ENCODE results near the gene MORN1.

MORN1 gene

DNA sequence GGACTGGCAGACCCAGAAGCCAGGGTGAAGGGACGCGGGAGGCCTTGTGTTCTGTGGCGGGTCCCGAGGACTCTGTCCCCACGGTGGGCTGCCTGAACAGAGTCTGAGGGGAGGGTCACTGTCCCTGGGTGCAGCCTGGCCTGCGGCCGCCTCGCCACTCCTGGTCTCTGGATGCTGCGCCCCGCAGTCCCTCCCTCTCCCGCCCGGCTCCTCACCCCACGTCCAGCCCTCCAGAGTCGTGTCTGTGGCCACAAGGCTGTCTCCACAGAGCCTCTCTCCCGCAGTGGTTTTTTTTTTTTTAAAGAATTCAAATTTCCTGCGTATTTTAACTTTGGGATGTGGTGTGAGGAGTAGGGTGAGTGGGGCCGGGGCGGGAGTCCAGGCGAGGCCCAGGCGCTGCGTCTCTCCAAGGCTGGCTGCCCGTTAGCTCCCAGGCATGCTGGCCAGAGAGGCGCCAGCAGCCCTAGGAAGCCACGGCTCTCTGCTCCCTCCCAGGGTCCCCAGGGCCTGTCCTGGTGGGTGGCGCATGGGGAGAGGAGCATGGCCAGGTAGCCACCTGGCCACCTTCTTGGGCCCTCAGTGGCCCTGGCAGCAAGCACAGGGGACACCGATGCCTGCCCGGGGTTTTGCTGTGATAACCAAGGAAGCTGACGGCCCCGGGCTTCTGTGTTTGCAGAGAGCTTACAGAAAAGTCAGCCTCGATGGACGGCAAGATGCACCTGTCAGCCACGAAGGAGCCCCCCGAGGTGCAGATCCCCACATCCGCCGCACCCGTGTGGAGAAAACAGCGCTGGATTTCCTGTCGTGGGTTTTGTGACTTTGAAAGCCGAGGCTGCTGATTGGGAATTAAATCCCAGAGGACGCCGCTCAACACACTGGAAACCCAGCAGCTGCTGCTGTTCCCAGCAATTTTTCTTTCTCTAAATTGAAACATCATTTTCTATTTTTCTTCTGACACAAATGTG is 72.8 kb downstream of the MORN1 start:
- no peaks in the 10 kb centered on the region for H3K27me3 ChIP-seq (replicated peaks)
- in situ Hi-C loops (cut with HindIII; ENCODE audit: low pct_ligation_motif_present, low sequenced_read_pairs), result loop anchor here (25.0 kb wide), 1 partner anchor 106 kb away; no protein-coding TSS in a partner anchor
- TF ChIP-seq, protein P1, sequence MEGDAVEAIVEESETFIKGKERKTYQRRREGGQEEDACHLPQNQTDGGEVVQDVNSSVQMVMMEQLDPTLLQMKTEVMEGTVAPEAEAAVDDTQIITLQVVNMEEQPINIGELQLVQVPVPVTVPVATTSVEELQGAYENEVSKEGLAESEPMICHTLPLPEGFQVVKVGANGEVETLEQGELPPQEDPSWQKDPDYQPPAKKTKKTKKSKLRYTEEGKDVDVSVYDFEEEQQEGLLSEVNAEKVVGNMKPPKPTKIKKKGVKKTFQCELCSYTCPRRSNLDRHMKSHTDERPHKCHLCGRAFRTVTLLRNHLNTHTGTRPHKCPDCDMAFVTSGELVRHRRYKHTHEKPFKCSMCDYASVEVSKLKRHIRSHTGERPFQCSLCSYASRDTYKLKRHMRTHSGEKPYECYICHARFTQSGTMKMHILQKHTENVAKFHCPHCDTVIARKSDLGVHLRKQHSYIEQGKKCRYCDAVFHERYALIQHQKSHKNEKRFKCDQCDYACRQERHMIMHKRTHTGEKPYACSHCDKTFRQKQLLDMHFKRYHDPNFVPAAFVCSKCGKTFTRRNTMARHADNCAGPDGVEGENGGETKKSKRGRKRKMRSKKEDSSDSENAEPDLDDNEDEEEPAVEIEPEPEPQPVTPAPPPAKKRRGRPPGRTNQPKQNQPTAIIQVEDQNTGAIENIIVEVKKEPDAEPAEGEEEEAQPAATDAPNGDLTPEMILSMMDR (IDR thresholded peaks at IDR 0.05; ENCODE audit: low read depth, low read length, missing control alignments), result no peak
- no peaks in the 10 kb centered on the region for H3K36me3 ChIP-seq (replicated peaks)
- no peak for DNase-seq
- H3K27ac ChIP-seq, result no peak overlapping the region
- H3K4me3 ChIP-seq (ENCODE audit: low read depth, low read length), result no peak overlapping the region

DNA sequence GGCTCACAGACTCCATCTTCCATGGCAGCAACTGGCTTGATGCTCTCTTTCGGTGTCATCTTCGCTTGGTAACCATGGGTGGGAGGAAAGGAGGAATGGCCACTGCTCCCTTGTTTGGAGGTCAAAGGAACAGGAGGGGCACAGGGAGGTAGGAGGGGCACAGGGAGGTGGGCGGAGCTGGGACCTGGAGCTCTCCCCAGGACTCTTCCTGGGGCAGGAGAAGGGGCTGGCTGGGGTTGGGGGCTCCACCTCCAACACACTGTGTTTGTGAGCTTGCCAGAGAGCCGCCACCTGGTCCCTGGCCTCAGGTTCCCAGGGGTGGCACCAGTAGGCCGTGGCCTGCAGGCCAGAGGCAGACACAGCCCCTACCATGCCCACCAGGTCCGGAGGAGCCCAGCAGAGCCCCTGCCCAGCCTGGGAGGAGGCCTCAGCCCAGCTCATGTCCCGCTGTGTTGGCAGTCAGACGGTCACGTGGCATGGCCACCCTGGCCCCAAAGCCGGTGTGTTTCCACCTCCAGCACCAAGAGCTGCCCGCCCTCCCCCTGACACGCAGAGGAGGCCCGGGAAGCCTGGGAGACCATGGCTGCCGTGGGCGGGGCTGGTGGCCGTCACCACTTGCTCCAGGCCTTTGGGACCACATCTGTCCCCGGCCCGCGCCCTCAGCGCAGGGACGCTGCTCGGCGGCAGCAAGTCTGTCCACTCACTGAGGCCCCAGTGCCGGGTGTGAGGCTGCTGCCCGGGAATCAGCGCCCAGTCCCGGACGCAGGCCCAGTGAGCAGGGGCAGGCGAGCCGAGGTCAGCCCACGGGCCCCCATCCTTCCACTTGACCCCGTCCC is 73.9 kb downstream of the MORN1 start:
- no peak overlapping the region for H3K27ac ChIP-seq
- DNase-seq, result no peak

DNA sequence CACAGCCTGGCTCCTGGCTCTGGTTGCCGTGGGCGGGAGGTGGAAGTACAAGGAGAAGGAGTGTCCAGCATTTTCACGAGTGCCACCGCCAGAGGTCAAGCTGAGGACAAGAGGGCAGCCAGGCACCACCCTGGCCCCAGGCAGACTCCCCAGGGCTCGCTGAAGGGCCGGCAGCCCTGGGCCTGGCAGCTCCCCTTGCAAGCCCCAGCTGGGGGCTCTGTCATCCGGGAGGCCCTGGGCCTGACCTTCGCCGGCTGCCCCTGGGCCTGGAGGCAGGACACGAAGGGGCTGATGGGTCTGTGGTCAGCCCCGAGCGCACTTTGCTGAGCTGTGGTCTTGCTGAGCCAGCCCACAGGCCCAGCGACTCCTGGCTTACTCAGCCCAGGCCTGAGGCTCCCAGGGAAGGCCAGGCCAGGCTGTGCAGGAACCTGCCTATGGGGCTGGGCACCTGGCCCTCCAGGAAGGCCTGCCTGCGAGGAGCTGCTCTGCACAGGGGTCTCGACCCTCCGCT is 74.8 kb downstream of the MORN1 start:
- TF ChIP-seq, protein P1 (IDR thresholded peaks at IDR 0.05; ENCODE audit: low read depth, low read length, missing control alignments), result no peak
- no peak for DNase-seq
- Histone ChIP-seq H3K4me3 (ENCODE audit: low read depth, low read length) (no peak overlapping the region), H3K27ac (no peak overlapping the region), H3K36me3 (replicated peaks) (no peaks in the 10 kb centered on the region), H3K27me3 (replicated peaks) (no peaks in the 10 kb centered on the region)
- in situ Hi-C loops (cut with HindIII; ENCODE audit: low pct_ligation_motif_present, low sequenced_read_pairs), result loop anchor here (25.0 kb wide), 1 partner anchor 104 kb away; no protein-coding TSS in a partner anchor

More for the DNA sequence above, 73.9 kb downstream of the MORN1 start:
- TF ChIP-seq, protein P1 (IDR thresholded peaks at IDR 0.05; ENCODE audit: low read depth, low read length, missing control alignments), result no peak
- Histone ChIP-seq H3K27me3 (replicated peaks) (no peaks in the 10 kb centered on the region), H3K4me3 (ENCODE audit: low read depth, low read length) (no peak overlapping the region), H3K36me3 (replicated peaks) (no peaks in the 10 kb centered on the region)
- in situ Hi-C loops (cut with HindIII; ENCODE audit: low pct_ligation_motif_present, low sequenced_read_pairs), result loop anchor here (25.0 kb wide), 1 partner anchor 105 kb away; no protein-coding TSS in a partner anchor

DNA sequence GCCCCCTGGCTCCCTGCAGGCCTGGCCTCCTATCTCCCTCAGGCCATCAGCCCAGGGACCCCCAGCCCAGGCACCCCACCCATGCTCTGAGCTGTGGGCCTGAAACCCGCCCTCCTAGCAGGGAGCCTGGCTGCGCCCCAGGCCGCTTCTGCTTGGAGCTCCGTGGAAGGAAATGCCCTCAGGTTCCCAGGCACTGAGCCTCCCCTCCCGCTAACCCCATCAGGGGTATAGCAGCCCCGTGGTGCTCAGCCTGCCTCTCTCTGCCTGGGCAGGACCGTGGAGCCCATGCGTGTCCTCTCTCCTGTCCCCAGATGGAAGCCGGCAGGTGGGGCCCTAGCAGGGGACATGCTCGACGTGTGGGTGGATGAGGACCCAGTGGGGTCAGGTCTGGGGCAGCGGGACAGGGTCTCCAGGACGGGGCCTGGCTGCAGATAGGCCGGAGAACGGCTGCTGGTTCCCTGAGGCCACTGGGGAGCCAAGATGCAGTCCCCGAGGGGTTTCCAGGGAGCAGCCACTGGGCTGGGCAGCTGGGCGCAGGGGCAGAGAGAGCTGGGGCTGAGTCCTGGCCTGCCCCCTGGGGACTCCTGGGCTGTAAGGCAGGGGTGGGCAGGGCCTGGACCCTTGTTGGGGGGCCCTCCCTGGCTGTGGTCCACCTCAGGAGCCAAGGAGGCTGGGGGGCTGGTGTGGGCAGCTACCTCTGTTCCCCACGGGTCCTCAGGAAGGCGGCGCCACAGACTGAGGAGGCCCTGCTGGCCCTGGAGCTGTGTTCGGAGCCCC is 75.5 kb downstream of the MORN1 start:
- no peak overlapping the region for H3K27ac ChIP-seq
- in situ Hi-C loops (cut with HindIII; ENCODE audit: low pct_ligation_motif_present, low sequenced_read_pairs), result loop anchor here (25.0 kb wide), 1 partner anchor 104 kb away; no protein-coding TSS in a partner anchor
- H3K4me3 ChIP-seq (ENCODE audit: low read depth, low read length), result no peak overlapping the region
- H3K27me3 ChIP-seq (replicated peaks), result no peaks in the 10 kb centered on the region
- DNase-seq, result no peak
- TF ChIP-seq, protein P1 (IDR thresholded peaks at IDR 0.05; ENCODE audit: low read depth, low read length, missing control alignments), result no peak
- H3K36me3 ChIP-seq (replicated peaks), result no peaks in the 10 kb centered on the region
